HG03025 (cell line): Measurements from ENCODE around the gene ANKRD53.

Source experiments
- ATAC-seq: cut with Tn5 transposase; IDR thresholded peaks from one replicate; pipeline ENCODE4 v1.9.1; 2021; ENCODE audit warnings: mild to moderate bottlenecking, moderate library complexity; ENCODE audit not compliant: unreplicated experiment, low FRiP score

ANKRD53 gene

DNA sequence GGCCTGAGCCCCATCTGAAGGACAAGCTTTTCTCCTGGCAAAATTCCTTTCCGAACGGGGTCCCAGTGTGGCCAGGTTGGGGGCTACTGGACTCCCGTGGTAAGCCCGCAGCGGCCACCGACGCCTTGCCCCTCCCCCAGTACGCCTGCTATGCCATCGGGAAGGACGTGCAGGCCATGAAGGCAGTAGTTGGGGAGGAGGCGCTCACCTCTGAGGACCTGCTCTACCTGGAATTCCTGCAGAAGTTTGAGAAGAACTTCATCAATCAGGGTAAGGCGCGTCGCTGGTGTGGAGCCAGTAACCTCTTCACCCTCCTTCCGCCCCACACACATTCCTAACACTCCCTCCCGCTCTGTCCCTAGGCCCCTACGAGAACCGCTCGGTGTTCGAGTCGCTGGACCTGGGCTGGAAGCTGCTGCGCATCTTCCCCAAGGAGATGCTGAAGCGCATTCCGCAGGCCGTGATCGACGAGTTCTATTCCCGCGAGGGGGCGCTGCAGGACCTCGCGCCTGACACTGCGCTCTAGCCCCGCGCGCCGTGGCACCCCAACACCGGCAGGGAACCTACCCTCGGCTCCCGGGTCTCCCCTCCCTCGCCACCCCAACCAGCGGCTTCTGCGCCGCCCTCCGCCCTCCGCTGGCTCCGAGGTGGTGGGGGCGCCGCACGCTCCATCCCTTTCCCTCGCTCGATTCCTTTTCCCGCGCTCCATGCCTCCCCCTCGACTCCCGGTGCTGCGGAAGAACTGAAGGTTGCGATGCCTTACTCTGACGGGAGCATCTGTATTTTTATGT, 13.6 kb upstream of the ANKRD53 start:
- ATAC-seq = no peak

DNA sequence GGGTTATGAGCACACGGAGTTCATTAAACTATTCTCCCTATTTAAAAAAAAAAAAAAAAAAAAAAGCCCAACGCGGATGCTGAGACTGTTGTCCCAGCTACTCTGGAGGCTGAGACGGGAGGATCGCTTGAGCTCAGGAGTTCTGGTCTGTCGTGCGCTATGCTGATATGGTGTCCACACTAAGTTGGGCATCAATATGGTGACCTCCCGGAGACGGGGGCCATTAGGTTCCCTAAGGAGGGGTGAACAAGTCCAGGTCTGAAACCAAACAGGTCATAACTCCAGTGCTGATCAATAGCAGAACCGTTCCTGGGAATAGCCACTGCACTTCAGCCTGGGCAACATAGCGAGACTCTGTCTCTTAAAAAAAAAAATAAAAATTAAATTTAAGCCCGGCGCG, 12.9 kb upstream of the ANKRD53 start:
- no peak for ATAC-seq

DNA sequence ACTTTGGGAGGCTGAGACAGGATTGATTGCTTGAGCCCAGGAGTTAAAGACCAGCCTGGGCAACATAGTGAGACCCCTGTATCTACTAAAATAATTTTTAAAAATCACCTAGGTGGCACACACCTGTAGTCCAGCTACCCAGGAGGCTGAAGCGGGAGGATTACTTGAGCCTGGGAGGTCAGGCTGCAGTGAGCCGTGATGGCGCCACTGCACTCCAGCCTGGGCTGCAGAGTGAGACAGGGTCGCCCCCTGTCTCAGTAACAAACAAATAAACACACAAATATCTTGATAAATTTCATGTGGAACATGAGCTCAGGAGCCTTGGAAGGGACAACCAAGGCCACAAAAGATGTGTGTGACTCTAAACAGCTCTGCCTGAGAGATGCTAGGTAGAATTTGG, 11.7 kb upstream of the ANKRD53 start:
- no peak for ATAC-seq

GRCh38 chr2:70967189-70967588, 11.2 kb upstream of the ANKRD53 start:
- no peak for ATAC-seq

GRCh38 chr2:70974592-70974991, 3.8 kb upstream of the ANKRD53 start:
- ATAC-seq = no peak

DNA sequence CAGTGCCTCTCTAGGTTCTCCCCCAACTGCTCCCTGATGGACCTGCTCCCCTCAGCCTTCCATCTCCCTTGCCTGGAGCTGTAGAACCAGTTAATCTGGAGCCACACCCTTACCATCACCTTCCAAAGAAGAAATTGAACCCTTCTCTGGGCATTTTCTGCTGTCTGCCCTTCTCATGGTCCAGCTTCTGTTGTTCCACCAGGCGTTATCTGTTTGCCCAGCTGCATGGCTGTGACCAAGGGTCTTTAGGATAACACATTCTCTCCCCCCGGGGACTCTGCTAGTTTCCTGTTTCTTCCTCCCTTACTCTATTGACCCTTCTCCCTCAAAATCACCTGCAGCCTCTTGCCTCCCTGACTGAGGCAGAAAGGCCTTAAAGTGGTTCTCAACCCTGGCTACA, 3.2 kb upstream of the ANKRD53 start:
- ATAC-seq = no peak

- ATAC-seq = no peak
These were observed 725 bp upstream of the ANKRD53 start for GRCh38 chr2:70977605-70978205.

DNA sequence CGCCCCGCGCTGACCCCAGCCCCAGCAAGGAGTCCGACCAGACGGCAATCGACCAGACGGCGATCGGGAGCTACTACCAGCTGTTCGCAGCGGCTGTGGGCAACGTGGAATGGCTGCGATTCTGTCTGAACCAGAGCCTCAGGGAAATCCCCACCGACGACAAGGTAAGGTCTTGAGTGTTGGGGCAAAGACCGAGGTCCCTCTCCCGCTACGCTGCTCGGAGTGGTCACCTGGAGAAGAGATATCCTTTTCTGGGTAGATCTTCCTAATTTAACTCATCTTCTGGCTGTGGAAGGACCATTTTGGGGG, 704 bp downstream of the ANKRD53 start:
- ATAC-seq = no peak

- no peak for ATAC-seq
These were observed 1.2 kb downstream of the ANKRD53 start for GRCh38 chr2:70979626-70980025.

- no peak for ATAC-seq
These were observed 3.0 kb downstream of the ANKRD53 start for GRCh38 chr2:70981421-70981820.

DNA sequence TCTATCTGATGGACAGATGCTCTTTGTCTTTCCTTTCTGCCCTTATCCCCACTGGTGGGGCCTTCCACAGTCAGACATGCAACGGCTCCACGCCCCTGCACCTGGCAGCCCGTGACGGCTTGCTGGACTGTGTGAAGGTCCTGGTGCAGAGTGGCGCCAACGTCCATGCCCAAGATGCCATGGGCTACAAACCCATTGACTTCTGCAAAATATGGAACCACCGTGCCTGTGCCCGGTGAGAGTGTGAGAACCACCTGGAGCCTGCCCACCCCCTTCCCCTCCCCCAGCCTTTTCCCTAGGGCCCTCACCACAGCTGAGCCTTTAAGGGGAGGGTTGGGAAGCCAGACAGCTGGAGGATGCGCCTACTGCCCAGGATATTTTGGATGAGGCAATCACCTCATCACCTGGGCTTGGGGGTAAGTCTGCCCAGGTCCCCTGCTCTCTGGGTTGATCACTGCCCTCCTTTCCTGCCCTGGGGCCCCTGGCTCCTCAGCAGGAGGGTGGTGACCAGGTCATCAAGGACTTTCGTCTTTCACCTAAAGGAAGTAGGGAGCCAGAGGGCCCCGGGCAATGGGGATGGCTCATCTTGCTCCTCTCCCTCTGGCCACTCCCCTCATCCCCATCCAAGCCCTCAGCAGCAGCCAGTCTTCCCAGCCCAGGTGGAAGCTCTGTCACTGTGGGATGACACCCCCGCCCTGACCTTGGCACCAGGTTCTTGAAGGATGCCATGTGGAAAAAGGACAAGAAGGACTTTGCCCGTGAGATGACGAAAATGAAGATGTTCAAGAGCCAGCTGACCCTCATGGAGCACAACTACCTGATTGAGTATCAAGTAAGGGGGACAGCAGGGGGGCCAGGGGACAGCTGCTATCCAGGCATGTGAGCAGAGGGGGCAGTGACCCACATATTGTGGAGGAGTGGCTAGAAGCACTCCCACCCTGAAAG, 3.7 kb downstream of the ANKRD53 start:
- no peak for ATAC-seq

DNA sequence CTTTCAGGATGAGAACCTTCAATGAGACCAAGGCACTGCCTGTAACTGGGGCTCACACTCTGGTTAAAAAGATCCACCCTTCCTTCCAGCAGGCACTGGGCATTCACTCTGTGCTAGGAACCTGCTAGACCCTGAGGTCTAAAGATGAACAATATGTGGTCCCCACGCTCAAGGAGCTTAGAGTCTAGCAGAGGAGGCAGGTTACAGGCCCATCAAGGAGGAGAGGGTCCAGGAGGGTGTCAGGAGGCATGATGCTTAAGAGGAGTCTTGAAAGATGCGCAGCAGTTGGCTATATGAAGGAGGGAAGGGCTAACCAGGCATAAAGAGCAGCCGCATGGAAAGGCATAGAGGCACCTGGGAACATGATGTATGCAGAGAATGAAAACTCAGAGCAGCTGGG, 4.5 kb downstream of the ANKRD53 start:
- ATAC-seq = no peak

GRCh38 chr2:70983506-70984227, 5.2 kb downstream of the ANKRD53 start:
- ATAC-seq = no peak

GRCh38 chr2:70984228-70984575, 5.8 kb downstream of the ANKRD53 start:
- ATAC-seq = no peak

GRCh38 chr2:70984576-70985282, 6.3 kb downstream of the ANKRD53 start:
- peak; percentile 80 for ATAC-seq

DNA sequence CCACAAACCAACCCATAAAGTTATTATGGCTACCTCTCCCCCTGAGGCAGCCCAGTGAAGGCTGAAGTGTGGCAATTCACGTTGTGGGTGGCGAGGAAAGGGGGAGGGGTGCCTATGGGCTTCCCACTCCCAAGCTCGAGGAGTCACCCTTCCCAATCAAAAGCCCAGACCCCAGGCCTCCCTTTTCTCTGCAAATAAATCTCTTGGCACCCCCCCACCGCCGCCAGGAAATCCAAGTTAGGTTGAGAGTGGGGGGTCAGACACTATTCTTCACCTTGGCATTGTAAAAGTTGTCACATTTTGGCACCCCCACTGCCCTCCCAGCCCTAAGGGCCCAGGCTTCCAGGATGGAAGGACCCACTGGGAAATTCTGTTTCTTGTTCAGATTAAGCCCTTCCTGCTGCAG, 6.9 kb downstream of the ANKRD53 start:
- ATAC-seq = no peak

DNA sequence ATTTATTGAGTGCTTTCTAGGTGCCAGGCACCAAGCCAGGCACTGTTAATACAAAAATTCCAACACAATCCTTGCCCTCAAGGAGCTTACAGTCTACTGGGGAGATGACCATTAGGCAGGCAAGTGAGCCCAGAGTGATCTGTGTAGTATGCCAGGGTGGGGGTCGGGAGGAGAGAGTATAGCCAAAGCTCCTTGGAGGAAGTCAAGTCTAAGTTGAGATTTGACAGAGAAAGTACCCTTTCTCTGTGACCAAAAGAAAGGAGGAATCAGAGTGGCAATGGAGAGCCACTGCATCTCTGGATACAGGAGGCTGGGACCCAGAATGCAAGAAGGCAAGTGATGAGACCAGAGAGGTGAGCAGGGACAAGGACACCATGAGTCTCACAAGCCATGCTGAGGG, 7.5 kb downstream of the ANKRD53 start:
- no peak for ATAC-seq

DNA sequence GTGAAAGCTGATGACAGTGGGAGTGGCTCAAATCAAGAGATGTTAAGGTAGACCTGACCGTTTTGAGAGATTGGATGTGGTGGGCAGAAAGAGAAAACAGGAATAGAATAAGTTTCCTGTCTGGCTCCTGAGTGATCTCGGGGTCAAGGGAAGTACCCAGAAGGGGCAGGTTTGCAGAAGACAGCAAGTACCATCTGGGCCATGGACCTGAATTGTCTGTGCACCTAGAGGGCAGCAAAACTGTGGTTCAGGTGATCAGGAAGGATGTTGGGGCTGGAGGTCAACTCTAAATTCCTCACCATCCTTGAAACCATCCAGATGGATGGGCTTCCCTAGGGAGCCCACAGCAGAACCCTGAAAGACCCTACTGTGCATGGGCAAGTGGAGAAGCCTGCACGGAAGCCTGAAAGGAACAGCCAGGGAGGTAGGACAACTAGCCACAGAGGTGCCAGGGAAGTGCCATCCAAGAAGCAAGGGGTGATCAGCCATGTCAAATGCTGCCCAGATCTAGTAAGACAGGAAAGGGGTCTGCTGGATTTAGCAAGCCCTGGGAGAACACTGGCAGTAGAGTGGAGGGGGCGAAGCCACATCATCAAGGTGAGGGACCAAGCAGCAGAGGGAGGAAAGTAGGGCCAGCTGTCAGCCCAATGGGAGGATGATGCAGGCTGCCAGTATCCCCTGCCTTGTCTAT, 8.2 kb downstream of the ANKRD53 start:
- ATAC-seq = no peak

DNA sequence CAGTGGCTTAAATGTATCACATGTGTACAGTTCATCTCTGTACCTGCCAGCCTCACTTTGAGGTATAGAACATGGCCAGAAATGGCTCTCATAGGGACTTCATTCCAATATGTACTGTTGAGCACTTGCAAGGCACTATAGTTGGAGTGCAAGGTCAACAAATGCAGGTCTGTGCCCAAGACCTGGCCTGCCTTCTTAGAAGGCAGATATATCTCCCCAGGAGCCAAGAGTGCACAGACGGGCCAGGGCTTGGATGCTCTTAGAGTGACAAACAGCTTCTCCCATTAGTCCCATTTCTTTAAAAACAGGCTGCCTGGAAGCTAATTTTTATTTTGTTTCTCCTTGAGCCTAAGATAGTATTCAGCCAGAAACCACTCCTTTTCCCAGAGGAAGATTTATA, 9.0 kb downstream of the ANKRD53 start:
- no peak for ATAC-seq

DNA sequence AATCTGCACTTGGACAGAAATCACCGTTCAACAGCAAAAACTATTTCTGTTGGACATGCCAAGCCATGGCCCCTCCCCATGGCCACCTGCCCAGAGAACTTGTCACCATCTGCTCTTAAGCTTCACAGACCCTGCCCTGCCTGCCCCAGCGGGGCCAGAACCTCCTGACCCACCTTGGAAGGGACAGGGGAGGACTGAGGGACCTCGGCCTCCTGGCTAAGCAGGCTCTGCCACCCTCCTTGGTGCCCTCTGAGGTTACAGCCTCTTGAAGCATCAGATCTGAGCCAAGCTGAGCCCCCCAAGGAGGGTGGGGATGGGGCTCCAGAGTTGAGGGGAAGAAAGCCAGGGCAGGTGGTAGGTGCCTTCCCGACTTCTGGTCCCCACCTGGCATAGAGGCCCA, 9.7 kb downstream of the ANKRD53 start:
- ATAC-seq = no peak
